Measurements from ENCODE around the gene NNAT. TPM values are rescaled to one million over a fixed set of nuclear protein-coding genes. Genes with fewer than 3 reads are reported as not detected.
A peak's percentile ranks its signal among the peaks of the same experiment; 100 is the strongest.

Gene NNAT
- total RNA-seq, 1 donor from 2014 or later, result 14.7 TPM

DNA sequence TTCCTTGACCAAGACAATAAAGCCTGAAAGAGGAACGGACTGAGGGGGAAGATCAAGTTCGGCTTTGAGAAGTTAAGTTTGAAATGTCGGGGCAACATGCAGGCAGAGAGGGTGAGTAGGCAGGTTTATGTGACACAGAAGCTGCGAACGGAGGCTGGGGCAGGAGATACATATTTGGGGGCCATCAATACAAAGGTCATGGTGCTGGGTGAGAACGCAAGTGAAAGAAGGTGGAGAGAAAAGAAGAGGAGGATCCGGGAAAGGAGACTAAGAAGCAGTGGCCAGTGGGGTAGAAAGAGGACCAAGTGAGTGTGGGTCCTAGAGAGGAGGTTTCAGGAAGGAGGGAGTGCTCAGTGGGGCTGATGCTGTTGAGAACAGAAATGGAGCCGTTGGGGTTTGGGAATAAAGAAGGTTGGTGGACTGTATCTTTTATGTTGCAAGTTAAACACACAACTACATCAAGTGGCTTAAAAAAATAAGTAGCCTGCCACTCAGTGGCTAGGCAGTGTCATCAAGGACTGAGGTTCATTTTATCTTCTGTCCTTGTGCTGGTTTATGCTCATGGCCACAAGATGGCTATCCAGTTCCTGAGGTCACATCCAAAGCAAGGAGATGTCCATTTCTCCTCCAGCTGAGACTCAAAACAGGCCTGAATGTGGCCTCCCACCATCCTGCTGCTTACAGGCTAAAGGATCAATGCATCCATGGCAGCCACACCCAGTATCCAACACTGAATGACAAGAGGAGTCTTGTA lies 8.3 kb downstream of the NNAT start:
- H3K4me3 Mint-ChIP-seq (ENCODE audit: unreplicated experiment), result peak overlapping the region; percentile 51
- peaks cover 31% of the 10 kb centered on the region for H3K4me1 Mint-ChIP-seq (ENCODE audit: unreplicated experiment)
- no peaks in the 10 kb centered on the region for H3K9me3 Mint-ChIP-seq (ENCODE audit: unreplicated experiment)
- TF ChIP-seq, protein P1, sequence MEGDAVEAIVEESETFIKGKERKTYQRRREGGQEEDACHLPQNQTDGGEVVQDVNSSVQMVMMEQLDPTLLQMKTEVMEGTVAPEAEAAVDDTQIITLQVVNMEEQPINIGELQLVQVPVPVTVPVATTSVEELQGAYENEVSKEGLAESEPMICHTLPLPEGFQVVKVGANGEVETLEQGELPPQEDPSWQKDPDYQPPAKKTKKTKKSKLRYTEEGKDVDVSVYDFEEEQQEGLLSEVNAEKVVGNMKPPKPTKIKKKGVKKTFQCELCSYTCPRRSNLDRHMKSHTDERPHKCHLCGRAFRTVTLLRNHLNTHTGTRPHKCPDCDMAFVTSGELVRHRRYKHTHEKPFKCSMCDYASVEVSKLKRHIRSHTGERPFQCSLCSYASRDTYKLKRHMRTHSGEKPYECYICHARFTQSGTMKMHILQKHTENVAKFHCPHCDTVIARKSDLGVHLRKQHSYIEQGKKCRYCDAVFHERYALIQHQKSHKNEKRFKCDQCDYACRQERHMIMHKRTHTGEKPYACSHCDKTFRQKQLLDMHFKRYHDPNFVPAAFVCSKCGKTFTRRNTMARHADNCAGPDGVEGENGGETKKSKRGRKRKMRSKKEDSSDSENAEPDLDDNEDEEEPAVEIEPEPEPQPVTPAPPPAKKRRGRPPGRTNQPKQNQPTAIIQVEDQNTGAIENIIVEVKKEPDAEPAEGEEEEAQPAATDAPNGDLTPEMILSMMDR (IDR thresholded peaks at IDR 0.05), result no peak
- no peaks in the 10 kb centered on the region for H3K27me3 Mint-ChIP-seq (ENCODE audit: unreplicated experiment)
- no peak for DNase-seq (ENCODE audit: extremely low spot score, unreplicated experiment)
- peaks cover 2% of the 10 kb centered on the region for H3K36me3 Mint-ChIP-seq (ENCODE audit: unreplicated experiment)
- no peak overlapping the region for H3K27ac Mint-ChIP-seq (ENCODE audit: unreplicated experiment)

DNA sequence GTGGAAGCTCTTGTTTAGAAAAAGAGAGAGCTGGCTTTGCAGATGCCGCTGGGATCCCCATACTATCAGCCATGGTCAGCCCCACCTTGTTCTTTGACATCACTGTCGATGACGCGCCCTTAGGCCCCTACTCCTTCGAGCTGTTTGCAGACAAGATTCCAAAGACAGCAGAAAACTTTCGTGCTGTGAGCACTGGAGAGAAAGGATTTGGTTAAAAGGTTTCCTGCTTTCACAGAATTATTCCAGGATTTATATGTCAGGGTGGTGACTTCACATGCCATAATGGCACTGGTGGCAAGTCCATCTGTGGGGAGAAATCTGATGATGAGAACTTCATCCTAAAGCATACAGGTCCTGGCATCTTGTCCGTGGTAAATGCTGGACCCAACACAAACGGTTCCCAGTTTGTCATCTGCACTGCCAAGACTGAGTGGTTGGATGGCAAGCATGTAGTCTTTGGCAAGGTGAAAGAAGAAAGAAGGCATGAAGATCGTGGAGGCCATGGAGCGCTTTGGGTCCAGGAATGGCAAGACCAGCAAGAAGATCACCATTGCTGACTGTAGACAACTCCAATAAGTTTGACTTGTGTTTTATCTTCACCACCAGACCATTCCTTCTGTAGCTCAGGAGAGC lies 9.0 kb downstream of the NNAT start:
- H3K27me3 Mint-ChIP-seq (ENCODE audit: unreplicated experiment), result no peaks in the 10 kb centered on the region
- TF ChIP-seq, protein P1 (IDR thresholded peaks at IDR 0.05), result no peak
- H3K36me3 Mint-ChIP-seq (ENCODE audit: unreplicated experiment), result no peaks in the 10 kb centered on the region
- H3K4me1 Mint-ChIP-seq (ENCODE audit: unreplicated experiment), result peaks cover 24% of the 10 kb centered on the region
- H3K9me3 Mint-ChIP-seq (ENCODE audit: unreplicated experiment), result no peaks in the 10 kb centered on the region
- no peak overlapping the region for H3K4me3 Mint-ChIP-seq (ENCODE audit: unreplicated experiment)
- H3K27ac Mint-ChIP-seq (ENCODE audit: unreplicated experiment), result no peak overlapping the region
- no peak for DNase-seq (ENCODE audit: extremely low spot score, unreplicated experiment)

DNA sequence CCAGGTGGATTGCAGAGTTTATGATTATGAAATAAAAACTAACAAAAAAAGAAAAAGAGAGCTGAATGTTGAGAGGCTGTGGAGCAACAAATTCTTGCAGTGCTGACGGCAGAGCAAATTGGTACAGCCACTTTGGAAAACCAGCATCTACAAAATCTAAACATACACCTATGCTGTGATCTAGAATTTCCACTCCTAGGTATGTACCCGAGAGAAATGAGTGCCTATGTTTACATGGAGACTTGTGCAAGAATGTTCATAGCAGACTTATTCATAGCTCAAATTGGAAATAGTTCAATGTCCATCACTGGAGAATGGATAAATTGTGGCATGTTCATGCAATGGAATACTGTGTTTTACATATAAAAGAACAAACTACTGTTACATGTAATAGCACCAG lies 9.6 kb downstream of the NNAT start:
- Mint-ChIP-seq H3K4me3 (ENCODE audit: unreplicated experiment) (no peak overlapping the region), H3K4me1 (ENCODE audit: unreplicated experiment) (peaks cover 18% of the 10 kb centered on the region), H3K27me3 (ENCODE audit: unreplicated experiment) (peaks cover 4% of the 10 kb centered on the region), H3K27ac (ENCODE audit: unreplicated experiment) (no peak overlapping the region), H3K9me3 (ENCODE audit: unreplicated experiment) (no peaks in the 10 kb centered on the region), H3K36me3 (ENCODE audit: unreplicated experiment) (no peaks in the 10 kb centered on the region)
- DNase-seq (ENCODE audit: extremely low spot score, unreplicated experiment), result no peak
- TF ChIP-seq, protein P1 (IDR thresholded peaks at IDR 0.05), result no peak

DNA sequence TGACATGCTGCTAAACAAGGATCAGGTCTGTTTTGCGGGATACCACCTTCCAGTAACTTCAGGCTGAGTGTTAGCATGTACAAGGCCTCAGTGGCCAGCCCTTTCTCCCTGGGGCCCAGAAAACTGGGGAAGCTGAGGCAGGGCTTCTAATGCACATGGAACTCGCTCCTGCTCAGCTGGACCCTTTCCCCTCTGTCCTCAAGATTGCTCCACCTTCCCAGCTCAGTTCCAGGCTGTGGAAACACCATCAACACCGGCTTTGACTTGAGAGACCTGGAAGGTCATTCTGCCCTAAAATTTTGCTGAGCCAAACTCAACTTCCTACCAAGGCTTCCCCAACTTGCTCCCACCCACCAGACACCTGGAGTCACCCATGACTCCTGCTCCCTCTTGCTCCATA lies 10.8 kb downstream of the NNAT start:
- peaks cover 14% of the 10 kb centered on the region for H3K27me3 Mint-ChIP-seq (ENCODE audit: unreplicated experiment)
- H3K4me3 Mint-ChIP-seq (ENCODE audit: unreplicated experiment), result no peak overlapping the region
- H3K9me3 Mint-ChIP-seq (ENCODE audit: unreplicated experiment), result no peaks in the 10 kb centered on the region
- peaks cover 8% of the 10 kb centered on the region for H3K4me1 Mint-ChIP-seq (ENCODE audit: unreplicated experiment)
- TF ChIP-seq, protein P1 (IDR thresholded peaks at IDR 0.05), result no peak
- H3K27ac Mint-ChIP-seq (ENCODE audit: unreplicated experiment), result no peak overlapping the region
- no peaks in the 10 kb centered on the region for H3K36me3 Mint-ChIP-seq (ENCODE audit: unreplicated experiment)
- DNase-seq (ENCODE audit: extremely low spot score, unreplicated experiment), result no peak

DNA sequence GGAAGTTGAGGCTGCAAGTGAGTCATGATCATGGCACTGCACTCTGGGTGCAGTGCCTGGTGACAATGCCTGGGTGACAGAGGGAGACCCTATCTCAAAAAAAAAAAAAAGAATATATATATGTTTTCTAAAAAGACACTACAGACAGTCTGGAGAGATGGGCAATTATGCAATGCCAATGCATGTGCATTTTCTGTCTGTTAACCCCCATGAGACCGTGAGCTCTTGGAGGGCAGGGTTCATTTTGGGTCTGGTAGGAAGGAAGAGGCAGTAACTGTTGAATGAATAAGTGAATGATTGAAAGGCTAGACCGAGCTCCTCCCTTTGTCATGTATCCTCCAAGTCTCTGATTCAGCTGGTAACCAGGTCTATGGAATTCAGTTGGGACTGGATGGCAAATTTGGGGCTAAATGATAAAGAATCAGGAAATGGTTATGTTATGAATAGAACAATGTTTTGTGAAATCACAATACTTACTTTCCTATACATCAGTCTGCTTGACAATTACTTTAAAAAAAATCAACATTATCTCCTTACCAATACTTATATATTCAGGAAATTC lies 12.2 kb downstream of the NNAT start:
- H3K27me3 Mint-ChIP-seq (ENCODE audit: unreplicated experiment), result peaks cover 28% of the 10 kb centered on the region

More for the DNA sequence above, 12.2 kb downstream of the NNAT start:
- Mint-ChIP-seq H3K4me1 (ENCODE audit: unreplicated experiment) (peaks cover 7% of the 10 kb centered on the region), H3K27ac (ENCODE audit: unreplicated experiment) (no peak overlapping the region), H3K4me3 (ENCODE audit: unreplicated experiment) (no peak overlapping the region), H3K36me3 (ENCODE audit: unreplicated experiment) (no peaks in the 10 kb centered on the region), H3K9me3 (ENCODE audit: unreplicated experiment) (no peaks in the 10 kb centered on the region)
- TF ChIP-seq, protein P1 (IDR thresholded peaks at IDR 0.05), result no peak
- DNase-seq (ENCODE audit: extremely low spot score, unreplicated experiment), result no peak

Measured in osteocyte (in vitro differentiated cells).